Caco-2 (cell line): ENCODE measurements around the gene LHFPL3. TPM values are rescaled to one million over a fixed set of nuclear protein-coding genes. Genes with fewer than 3 reads are reported as not detected.

Source experiments
- BruUV-seq: library from RNA; stranded (reverse); fragments of 400-500 nt; replicated peaks from 2 replicates; lab custom pipeline; 2021; lab: Mats Ljungman, UMichigan
- CTCF ChIA-PET: fragments of 300-600 bp; sonication (Branson Sonifier 250); formaldehyde crosslinking; loops from one replicate; lab custom pipeline; 2022; ENCODE audit warnings: antibody characterized with exemption; lab: Charles Lee
- POLR2A ChIA-PET: fragments of 300-600 bp; sonication (Branson Sonifier 250); formaldehyde crosslinking; loops from one replicate; lab custom pipeline; 2022; ENCODE audit warnings: antibody characterized with exemption; lab: Charles Lee
- DNase-seq, 2 experiments: peaks; one replicate each; pipeline versions ENCODE4 v3.0.0 to v3.0.0-alpha.2; 2020 to 2022
- H3K27me3 ChIP-seq: replicated peaks from 2 replicates; pipeline ENCODE4 v1.6.0; 2011; ENCODE audit warnings: low read length; ENCODE audit not compliant: control insufficient read depth, insufficient read depth
- H3K36me3 ChIP-seq: 2 replicates; pipeline ENCODE4 v1.5.1; 2011; ENCODE audit warnings: low read length; ENCODE audit not compliant: control insufficient read depth, insufficient read depth
- H3K4me1 ChIP-seq: fragments of 250-450 bp; sonication (Bioruptor Pico); 2 replicates; pipeline ENCODE4 v1.5.1; 2020; ENCODE audit warnings: mild to moderate bottlenecking
- H3K4me3 ChIP-seq: 2 replicates; pipeline ENCODE4 v1.5.1; 2011; ENCODE audit warnings: low read depth, mild to moderate bottlenecking, control low read depth, low read length
- H3K9me3 ChIP-seq: fragments of 250-450 bp; sonication (Bioruptor Pico); 2 replicates; pipeline ENCODE4 v1.5.1; 2020; ENCODE audit warnings: mild to moderate bottlenecking, moderate library complexity
- H3K27ac Mint-ChIP-seq: one replicate; pipeline ENCODE4 v1.8.0; 2022; ENCODE audit warnings: mixed read lengths; ENCODE audit not compliant: unreplicated experiment
- H3K27me3 Mint-ChIP-seq: one replicate; pipeline ENCODE4 v1.8.0; 2022; ENCODE audit warnings: mixed read lengths; ENCODE audit not compliant: insufficient read depth, unreplicated experiment
- H3K36me3 Mint-ChIP-seq: one replicate; pipeline ENCODE4 v1.8.0; 2022; ENCODE audit warnings: mild to moderate bottlenecking, mixed read lengths; ENCODE audit not compliant: insufficient read depth, unreplicated experiment
- H3K4me1 Mint-ChIP-seq: one replicate; pipeline ENCODE4 v1.8.0; 2022; ENCODE audit warnings: low read depth, mixed read lengths; ENCODE audit not compliant: unreplicated experiment
- H3K4me3 Mint-ChIP-seq: one replicate; pipeline ENCODE4 v1.8.0; 2022; ENCODE audit warnings: mild to moderate bottlenecking, moderate library complexity, mixed read lengths; ENCODE audit not compliant: unreplicated experiment
- H3K9me3 Mint-ChIP-seq: one replicate; pipeline ENCODE4 v1.8.0; 2022; ENCODE audit warnings: mixed read lengths; ENCODE audit not compliant: unreplicated experiment
- CTCF ChIP-seq, 2 experiments: fragments of 200-600 bp in 1 of 2; IDR thresholded peaks; 1 replicate in 1 of 2; 2 replicates in 1 of 2; pipeline versions ENCODE4 v1.5.1 to v1.8.0; 2011 to 2022; ENCODE audit warnings: antibody characterized with exemption in 1 of 2, control low read depth in 1 of 2, inconsistent platforms in 1 of 2, low read depth in 1 of 2, low read length in 1 of 2, mild to moderate bottlenecking in 1 of 2, moderate library complexity in 1 of 2; ENCODE audit not compliant: insufficient read depth in 1 of 2, severe bottlenecking in 1 of 2, unreplicated experiment in 1 of 2
- intact Hi-C: fragments of 100-400 bp; cut with micrococcal nuclease; formaldehyde crosslinking; loops from one replicate; pipeline ENCODE4 v1.10.0; 2022; ENCODE audit not compliant: unreplicated experiment
- total RNA-seq: library from RNA; stranded (reverse); gene quantifications from 2 replicates; pipeline ENCODE4 v1.2.3, GENCODE V29; 2022

Gene LHFPL3
- total RNA-seq, 1 experiment from 2014 or later: not detected

GRCh38 chr7:104434129-104434528 lies 105.7 kb downstream of the LHFPL3 start:
- ChIA-PET CTCF (no interaction called here), POLR2A (no interaction called here)
- no peak overlapping the region for H3K27ac Mint-ChIP-seq
- Histone ChIP-seq H3K4me3 (no peak overlapping the region), H3K9me3 (no peaks in the 10 kb centered on the region), H3K4me1 (no peaks in the 10 kb centered on the region), H3K36me3 (no peaks in the 10 kb centered on the region), H3K27me3 (no peaks in the 10 kb centered on the region)
- no TSS peak for BruUV-seq
- peaks cover 10% of the 10 kb centered on the region for H3K27me3 Mint-ChIP-seq
- DNase-seq: no peak
- no peak for TF ChIP-seq CTCF (IDR thresholded peaks at IDR 0.05; ENCODE audit: insufficient read depth in 1 of 2, low read depth in 1 of 2, low read length in 1 of 2, severe bottlenecking in 1 of 2, unreplicated experiment in 1 of 2)
- H3K4me1 Mint-ChIP-seq: no peaks in the 10 kb centered on the region
- no peaks in the 10 kb centered on the region for H3K36me3 Mint-ChIP-seq
- no peak overlapping the region for H3K4me3 Mint-ChIP-seq
- H3K9me3 Mint-ChIP-seq: no peaks in the 10 kb centered on the region
- intact Hi-C loops: no loop called here

GRCh38 chr7:104442481-104442880 lies 114.1 kb downstream of the LHFPL3 start:
- ChIA-PET POLR2A (no interaction called here), CTCF (no interaction called here)
- no peaks in the 10 kb centered on the region for H3K36me3 Mint-ChIP-seq
- peaks cover 7% of the 10 kb centered on the region for H3K27me3 Mint-ChIP-seq
- Histone ChIP-seq H3K4me3 (no peak overlapping the region), H3K36me3 (no peaks in the 10 kb centered on the region), H3K27me3 (no peaks in the 10 kb centered on the region), H3K9me3 (no peaks in the 10 kb centered on the region), H3K4me1 (no peaks in the 10 kb centered on the region)
- H3K4me1 Mint-ChIP-seq: no peaks in the 10 kb centered on the region
- BruUV-seq: no TSS peak
- H3K4me3 Mint-ChIP-seq: no peak overlapping the region
- intact Hi-C loops: no loop called here
- DNase-seq: no peak
- H3K9me3 Mint-ChIP-seq: no peaks in the 10 kb centered on the region
- H3K27ac Mint-ChIP-seq: no peak overlapping the region
- no peak for TF ChIP-seq CTCF (IDR thresholded peaks at IDR 0.05; ENCODE audit: insufficient read depth in 1 of 2, low read depth in 1 of 2, low read length in 1 of 2, severe bottlenecking in 1 of 2, unreplicated experiment in 1 of 2)

- POLR2A ChIA-PET: no interaction called here
- Histone ChIP-seq H3K36me3 (no peaks in the 10 kb centered on the region), H3K4me3 (no peak overlapping the region), H3K4me1 (no peaks in the 10 kb centered on the region), H3K9me3 (no peaks in the 10 kb centered on the region), H3K27me3 (no peaks in the 10 kb centered on the region)
- Mint-ChIP-seq H3K36me3 (no peaks in the 10 kb centered on the region), H3K4me1 (no peaks in the 10 kb centered on the region), H3K4me3 (no peak overlapping the region), H3K27ac (no peak overlapping the region), H3K9me3 (no peaks in the 10 kb centered on the region), H3K27me3 (peaks cover 7% of the 10 kb centered on the region)
- no peak for DNase-seq
- no peak for TF ChIP-seq CTCF (IDR thresholded peaks at IDR 0.05; ENCODE audit: insufficient read depth in 1 of 2, low read depth in 1 of 2, low read length in 1 of 2, severe bottlenecking in 1 of 2, unreplicated experiment in 1 of 2)
- BruUV-seq: no TSS peak
- CTCF ChIA-PET: no interaction called here
- intact Hi-C loops: no loop called here
These were observed 115.6 kb downstream of the LHFPL3 start for GRCh38 chr7:104444017-104444416.
